ENCODE data around the gene TENM4.

Gene TENM4

DNA sequence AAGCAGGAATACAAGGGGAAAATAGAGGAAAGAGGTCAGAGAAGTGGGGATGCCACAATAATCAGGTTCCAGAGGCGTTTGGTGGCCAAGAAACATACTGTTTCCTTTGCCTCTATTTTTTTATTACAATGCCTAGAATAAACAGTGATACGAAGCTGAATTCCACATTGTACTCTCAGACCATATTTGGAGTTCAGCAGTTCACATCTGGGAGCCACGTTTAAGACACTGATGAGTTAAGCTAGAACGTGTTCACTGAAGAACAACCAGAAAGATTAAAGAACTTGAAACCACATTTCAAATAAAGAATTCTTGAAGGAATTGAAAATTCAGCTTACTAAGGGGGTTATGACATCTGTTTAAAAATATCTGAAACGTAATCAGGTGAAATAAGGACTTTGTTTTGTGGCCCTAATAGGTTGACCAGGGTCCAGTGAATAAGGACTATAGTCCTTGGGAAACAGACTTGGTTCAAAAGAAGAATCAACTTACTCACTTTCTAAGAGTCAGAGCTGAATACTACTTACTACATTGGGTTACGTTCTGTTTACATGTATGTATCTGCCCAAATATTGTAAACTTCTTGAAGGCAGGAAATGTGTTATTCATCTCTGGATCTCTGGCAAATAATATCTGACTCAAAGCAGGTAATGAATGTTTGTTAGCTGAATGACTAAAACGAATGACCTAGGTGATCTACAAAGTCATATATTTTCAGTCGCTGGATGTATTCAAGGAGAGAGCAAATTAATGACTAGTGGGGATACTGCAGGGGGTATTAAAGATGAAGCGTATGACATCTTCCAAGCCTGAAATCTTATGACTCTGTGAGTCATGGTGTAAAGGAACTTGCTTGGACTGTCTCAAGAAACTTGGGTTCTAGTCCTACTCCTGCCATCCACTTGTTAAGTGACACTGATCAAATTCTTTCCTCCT lies 619.2 kb downstream of the TENM4 start:
- DNase-seq: no peak

DNA sequence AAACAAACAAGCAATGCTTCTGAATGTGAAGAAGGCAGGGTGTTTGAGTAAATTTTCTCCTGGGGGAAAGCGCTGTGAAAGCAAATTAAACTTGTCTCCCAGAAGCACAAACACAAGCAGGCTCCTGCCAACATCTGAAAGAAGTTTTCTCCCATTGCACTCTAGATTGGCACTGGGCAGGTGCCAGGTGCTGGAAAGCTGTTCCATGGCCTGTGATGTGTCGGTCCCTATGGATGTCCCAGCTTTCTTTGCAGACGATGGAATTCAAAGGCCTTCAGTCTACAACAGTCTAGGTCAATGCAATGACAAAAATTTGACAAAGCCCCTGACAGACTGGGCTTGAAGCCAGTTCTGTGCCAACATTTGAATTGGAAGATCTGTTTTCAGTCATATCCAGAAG lies 620.1 kb downstream of the TENM4 start:
- DNase-seq: no peak

DNA sequence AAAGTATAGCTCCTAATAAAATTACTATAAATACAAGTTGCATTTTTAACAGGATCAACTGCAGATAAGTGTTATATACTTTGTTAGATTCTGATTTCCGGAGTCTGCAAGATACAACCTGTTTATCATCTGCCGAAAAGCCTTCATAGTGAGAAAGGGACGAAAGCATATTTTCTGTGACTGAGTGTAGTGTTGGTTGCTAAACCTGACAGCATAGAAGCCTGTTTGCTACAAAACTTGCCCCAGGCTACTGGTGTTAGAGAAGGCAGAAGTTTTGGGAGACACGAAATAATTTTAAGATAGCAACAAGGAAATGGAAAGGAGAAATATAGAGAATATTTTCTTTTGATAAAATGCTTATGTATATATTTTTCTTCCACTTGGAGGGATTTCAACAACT lies 622.6 kb downstream of the TENM4 start:
- DNase-seq: no peak

DNA sequence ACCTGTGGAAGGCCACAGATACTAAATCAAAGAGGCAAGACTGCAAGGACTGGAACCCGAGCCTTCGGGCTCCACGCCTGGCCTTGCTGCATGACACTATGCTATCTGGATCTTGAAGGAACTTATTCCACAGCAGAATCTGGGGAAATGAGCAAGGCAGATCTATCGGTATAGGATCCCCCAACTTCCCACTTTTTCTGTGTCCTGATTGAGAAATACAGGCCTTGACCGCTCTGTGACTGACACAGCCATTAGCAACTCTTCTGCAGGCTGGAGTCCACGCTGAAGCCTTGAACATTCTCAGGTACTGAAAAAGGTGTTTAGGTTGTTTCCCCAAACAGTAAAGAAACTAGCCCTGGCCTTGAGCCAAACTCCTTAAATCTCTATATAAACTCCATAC lies 625.0 kb downstream of the TENM4 start:
- DNase-seq: no peak

DNA sequence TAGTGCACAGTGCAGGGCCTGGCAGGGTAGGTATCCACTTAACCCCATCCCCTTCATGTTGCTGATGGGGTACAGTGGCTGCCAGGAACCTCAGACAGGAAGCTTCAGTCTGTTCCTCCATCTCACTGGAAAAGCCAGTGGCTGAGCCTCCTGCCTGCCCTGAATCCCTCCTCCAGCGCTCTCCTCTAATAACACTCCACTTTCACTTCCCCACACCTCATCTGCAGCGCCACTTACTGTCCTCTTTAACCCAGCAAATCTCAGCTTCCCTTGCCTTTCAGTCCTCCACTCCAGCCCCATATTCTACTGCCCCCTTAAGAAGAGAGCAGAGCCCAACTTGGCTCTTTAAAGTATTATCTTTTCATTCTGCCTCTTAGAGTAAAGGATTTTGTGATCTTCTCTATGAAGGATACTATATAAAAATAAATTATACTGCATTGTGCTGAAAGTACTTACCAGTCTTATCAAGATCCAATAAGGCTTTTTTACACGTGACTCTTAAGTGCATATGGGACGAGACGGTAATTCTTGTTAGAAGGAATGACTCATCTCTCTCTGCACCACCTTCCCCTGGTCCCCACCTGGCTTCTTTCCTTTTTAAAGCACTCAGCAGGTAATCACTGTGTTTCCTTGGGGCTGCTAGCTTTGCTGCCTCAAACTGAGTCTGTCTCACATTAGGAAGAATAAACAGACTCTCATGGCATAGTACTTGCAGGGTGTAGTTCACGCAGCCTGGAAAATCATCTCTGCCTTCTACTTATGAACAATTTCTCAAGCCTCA lies 628.1 kb downstream of the TENM4 start:
- DNase-seq: no peak

DNA sequence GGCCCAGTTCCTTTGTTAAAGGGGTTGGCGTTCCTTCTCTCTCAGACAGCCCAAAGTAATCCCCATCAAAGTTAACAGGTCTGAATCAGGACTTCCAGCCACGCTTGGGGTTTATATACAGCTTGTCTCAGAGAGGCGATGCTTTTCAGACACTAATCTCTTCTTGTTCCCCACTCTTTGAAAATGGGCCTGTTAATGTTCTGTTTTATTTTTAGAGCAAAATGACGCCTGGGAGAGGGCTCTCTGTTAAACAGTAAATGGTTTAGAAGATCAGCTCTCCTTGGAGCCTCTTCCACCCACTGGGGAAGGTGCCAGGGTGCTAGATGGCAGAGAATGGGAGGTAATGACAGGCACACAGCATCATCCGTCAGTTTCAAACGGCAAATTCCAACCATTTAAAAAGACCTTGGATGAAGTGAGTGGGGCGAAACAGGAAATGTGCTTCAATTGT lies 630.2 kb downstream of the TENM4 start:
- DNase-seq: no peak

DNA sequence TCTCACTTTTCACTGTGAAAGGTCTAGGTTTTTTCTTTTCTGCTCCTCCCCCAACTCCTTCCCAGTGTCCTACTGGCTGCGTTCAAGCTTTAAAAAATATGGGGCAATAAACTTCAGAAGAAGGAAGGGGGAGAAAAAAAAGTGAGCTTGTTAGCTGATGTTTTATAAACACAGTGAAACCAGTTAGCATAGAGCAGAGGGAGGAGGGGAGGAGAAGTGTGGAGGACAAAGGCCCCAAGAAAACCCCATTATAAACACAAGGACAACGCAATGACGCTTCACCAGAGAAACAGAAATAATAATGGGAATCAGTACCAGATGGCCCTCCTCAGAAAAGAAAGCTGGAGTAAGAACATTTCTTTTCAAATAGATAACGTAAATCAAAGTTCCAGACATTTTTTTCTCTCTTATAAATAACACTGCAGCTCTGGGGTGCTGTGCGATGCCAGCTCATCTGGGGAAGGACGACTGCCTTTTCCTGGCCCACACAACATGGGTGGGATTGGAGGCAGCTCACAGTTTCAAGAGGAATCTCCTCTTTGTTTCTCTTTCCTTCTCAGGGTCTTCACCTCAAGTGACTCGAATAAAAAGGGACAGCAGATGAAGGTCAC lies 630.8 kb downstream of the TENM4 start:
- no peak for DNase-seq

DNA sequence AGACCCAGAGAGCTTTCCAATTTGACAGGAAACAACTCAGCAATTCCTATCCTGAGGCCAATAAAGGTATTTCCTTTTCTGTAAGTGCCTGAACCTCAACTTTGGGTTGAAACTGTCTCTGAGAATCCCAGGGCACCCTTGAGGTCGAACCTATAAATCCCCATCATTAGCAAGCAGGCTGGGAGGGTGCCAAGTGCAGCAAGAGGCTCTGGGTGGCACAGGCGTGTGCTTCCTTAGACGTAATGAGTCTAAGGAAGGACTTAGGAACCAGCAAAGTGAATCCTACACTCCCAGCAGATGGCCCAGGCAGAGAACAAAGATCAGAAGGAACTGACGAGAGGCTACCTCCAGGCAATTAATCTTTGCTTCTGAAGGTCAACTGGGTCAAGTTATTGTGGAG lies 631.9 kb downstream of the TENM4 start:
- no peak for DNase-seq

DNA sequence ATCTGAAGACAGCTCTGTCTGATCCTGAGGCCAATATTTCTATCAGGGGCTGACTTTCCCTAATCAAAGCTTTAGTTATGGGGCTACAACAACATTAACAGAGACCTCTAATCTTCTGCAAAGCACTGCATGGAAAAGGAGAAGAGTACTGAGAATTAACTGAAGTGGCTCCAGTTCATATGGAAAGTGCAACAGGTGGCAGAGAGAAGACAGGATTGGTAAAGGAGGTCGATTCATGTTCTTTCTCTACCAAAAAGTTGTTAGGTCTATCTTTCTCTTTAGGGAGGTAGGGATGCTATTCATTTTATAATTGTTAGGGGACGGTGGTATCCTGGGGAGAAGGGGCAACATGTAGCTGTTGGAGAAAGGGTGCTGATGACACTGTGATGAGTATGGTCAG lies 633.5 kb downstream of the TENM4 start:
- no peak for DNase-seq

DNA sequence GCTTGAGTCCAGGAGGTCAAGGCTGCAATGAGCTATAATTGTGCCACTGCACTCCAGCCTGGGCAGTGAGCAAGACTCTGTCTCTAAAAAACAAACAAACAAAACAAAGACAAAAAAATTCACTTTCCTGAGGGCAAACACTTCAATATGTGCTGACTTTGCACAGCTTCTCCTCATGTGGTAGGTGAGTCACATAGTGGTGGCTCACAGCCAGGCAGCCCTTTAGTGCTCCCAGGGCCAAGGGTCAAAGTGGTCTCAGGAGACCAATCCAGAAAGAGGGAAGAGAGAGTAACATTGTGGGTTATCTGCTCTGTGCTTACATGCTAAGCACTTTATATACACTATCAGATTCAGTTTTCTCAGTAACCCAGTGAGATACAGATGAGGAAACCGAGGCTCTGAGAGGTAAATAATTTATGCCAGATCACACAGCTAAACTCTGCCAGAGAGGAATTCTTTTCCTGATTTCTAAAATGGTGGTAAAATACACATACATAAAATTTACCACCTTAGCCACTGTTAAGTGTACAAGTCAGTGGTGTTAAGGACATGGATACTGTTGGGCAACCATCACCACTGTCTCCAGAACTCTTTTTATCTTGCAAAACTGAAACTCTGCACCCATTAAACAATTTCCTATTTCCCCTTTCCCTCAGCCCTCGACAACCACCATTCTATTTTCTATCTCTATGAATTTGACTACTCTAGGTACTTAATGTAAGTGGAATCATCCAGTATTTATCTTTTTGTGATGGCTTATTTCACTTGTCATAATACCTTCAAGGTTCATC lies 634.4 kb downstream of the TENM4 start:
- DNase-seq: no peak

DNA sequence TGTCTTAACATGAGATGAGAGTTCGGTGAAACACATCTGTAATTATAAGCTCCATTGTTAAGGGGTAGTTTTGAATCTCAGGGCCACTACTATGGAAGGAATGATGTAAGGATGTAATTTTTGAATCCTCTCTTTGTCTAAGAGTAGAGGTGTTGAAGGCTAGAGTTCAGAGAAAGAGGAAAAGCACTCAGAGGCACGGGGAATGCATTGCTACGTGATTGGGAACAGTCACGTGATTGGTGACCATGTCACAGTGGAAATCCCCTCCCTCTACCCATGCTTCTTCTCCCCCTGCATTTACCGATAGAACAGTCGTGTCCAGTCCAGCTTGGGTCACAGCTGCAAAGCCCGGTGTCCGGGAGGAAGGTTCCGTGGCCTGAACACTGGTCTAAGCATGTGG lies 635.8 kb downstream of the TENM4 start:
- no peak for DNase-seq

DNA sequence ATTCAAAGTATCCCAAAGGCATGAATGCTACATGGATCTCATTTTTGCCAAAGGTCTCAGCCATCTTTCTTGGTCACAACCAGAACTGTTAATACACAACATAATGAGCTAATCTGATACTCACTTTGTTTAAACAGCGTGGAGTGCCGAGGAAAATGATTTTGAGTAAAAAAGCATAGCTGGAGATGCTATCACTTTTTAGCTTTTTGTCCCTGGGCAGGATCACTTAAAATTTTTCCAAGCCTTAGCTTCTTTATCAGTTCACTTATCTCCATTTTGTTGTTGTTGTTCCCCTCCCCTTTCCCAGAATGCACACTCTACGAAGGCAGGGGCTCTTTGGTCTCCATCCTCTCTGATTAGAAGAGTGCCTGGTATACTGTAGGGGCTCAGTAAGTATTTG lies 636.8 kb downstream of the TENM4 start:
- no peak for DNase-seq

DNA sequence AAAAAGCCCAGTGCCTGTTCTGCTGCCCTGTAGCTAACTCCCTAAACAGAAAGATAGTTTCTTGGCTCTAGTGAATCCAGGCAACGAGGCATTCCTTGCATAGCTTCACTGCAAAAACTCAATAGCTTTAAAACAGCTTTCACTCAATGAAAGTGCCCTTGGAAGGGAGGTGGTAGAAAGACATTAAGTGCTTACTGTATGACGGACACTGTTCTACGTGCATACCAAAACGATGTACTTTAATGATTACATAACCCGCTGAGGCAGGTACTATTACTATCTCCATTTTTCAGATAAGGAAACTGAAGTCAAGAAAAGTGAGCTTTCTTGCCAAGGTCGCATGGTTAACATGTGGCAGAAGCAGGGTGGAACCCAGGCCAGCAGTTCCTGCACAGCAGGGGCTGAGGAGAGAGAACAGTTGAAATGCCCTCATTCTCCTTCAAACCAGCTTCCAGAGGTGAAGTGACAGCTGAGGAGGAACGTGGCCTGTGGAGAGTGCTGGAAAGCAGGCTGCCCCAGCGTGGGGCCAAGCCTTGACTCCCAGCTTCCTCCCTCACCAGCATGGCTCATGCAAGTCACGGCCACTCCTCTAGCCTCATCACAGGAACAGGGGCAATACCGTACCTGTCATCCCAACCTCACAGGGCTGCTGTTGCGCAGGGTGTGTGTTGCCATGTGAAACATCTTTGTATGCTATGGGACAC lies 638.6 kb downstream of the TENM4 start:
- DNase-seq: no peak

DNA sequence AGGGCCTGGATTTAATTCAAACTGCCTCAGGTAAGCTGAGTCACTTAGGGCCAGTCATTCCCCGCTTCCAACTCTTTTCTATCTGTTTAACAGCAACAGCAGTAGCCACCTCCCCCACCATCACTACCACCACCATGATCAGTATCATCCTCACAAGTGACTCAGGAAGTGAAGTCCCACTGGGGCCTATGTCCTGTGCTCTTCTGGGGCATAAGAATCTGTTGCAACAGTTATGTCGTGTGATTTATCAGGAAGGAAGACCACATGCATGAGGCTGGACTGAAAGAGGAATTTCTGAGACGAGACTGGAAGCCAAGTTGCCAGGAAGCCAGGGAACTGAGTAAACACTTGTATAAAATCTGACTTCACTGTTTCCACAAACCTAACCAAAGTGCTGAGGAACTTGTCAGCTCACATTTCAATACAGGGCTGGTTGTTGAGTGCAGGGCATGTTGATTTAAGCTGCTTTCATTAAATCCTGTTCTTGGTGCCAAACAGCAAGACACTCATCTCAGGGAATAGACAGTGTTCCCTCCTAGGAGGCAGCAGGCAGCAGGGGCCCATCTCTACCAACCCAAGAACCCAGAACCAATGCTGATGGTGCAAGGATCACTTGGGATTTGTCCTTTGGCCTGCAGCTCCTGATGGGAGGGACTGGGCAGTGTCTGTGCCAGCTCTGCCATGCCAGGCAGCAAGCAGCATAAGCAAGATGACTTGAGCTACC lies 639.5 kb downstream of the TENM4 start:
- DNase-seq: no peak

DNA sequence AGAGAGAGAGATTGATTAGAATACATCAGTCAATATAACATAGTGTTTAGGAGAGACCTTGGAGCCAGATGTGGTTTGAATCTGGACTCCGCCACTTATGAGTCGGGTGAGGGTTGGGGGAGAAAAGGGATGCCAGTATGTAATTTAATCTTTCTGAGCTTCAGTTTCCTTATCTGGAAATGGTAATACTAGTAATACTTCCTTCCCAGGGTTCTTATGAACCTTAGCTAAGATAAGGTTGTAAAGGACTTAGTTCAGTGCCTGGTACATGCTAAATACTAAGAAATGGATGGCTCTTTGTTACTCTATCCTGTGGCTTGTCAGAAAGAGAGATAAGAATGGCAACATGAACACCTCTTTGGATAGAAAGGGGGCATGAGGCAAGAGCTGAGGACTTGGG lies 640.1 kb downstream of the TENM4 start:
- no peak for DNase-seq

DNA sequence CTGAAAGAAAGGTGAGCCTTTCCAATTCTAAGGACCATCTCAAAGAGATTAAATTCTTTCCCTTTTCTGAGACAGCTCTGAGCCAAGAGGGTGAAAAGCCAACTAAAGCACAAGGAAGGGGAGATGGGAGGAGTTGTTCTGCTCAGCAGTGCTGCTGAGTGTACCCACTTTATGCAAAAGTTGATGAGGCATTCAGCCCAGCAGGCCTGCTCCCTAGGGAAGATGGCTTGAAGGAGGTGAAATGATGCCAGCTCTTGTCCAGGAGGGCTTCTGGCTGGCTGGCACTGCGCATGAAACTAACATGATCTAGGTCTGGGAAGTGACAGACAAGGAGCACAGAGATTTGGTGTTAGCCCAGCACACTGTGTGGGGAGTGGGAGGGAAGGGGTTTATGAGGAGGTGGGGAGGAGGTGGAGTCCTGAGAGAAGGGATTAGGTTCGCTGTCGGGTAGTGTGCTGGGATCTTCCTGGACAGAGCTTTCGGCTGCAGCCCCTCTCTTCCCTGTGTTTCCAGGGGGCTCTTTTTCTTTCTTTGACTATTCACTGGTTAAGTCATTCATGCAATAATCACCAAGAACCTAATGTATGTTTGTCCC lies 640.6 kb downstream of the TENM4 start:
- no peak for DNase-seq

DNA sequence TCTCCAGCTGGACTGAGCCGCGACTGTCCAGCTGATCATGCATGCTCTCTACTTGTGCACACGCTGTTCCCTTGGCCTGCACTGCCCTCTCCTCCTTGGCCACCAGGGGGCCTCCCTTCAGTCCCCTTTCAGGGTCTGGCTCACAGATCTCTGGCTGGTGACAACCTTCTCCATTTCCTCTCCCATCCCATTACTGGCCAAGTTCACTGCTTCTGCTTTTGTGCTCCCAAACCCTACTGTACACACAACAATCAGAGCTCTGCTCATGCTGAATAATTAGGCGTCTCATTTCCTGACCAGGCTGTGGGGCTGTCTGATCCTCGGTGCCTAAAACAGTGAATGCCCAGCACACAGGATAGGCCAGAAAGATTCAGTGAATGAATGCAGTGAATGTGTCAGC lies 642.2 kb downstream of the TENM4 start:
- peak; percentile 15 for DNase-seq

DNA sequence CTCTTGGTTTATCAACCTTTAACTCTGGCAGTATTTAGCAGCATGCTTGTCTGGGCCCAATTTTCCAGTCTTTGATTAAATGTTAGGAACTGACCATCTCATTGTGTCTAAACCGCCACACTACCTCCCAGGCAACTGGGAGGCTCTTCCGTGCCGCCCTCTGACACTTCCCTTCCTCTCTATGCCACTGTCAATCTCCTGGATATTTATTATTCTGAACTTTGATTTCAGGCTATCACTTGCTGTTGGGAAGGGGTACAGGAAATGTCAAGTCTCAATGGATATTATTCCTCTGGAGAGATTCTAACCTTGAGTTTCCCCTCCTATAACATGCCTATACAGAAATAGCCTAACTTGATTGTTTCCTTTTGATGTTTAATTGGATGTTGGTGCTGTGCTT lies 643.3 kb downstream of the TENM4 start:
- no peak for DNase-seq

DNA sequence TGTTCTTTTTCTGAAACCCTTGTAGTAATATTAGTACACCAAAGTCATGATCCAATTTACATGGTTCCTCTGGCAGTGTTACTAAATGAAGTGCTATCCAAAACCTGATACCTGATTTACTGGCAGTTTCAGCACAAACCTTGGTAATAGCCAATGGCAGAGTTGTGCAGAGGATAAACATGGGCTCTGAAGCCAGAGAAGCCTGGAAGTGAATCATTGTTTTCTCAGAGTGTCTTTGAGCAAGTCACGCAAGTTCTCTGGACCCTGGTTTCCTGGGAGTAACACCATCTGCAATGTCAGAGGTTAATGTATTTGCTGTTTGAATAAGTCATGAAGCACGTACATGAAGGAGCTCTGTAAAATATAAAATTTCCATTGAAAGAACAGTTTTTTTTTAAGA lies 643.9 kb downstream of the TENM4 start:
- no peak for DNase-seq

DNA sequence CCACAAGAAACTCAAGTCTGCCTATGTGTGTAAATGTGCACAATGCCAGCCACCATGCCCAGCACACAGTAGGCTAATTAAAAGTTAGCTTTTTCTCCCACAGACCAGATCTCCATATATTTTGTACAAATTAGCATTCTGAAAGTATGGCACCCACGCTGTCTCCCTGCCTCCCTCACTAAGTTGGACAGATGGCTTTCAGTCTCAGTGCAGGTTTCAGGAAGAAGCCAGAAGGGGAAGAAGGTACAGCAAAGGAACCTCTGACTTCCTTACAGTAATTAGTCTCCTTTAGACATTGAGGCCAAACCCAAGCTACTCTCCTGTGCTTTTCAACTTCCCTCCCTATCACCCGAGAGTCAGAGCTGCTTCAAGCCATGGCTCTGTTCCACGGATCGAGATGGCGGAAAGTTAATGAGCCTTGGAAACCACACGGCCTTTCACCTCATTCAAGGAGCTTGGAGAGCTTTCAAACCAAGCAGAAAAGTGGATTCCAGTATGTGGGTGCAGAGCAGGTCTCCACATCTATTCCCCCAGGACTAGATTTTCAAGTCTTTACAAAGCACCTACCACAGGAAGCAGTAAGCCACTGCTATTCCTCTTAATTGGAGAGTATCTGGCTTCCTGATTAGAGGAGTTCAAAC lies 645.1 kb downstream of the TENM4 start:
- DNase-seq: no peak

DNA sequence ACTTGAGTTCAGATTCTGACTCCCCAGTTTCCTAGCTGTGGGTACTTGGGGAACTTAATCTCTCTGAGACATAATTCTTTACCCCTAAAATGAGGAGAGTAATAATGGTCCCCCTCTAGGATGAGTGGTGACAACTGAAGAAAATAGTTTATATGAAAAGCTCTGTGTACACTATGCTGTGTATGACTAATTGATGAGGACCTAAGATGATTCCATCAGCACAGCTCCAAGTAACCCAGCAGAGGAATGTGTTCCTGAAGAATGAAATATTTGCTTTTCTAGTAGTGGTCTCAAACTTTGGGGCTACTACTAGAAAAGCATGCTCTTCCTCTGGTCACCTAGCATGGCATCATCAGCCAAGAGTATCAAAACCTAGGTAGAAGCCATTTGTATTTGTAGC lies 648.9 kb downstream of the TENM4 start:
- DNase-seq: no peak

All from NCI-H524 treated with DMSO at 0.1 percent for 48 hours (cell line).